Endothelial cell of umbilical vein (primary cell): ENCODE data around the gene DCLK1. TPM values are rescaled to one million over a fixed set of nuclear protein-coding genes. Genes with fewer than 3 reads are reported as not detected.

Source experiments
- BruUV-seq: library from RNA; stranded (reverse); fragments of 400-500 nt; replicated peaks from 2 replicates; lab custom pipeline; 2021; lab: Mats Ljungman, UMichigan
- CTCF ChIA-PET: fragments of 300-600, 350-600 bp; sonication (Branson Sonifier 250); formaldehyde crosslinking; loops from one replicate; lab custom pipeline; 2021; ENCODE audit warnings: antibody characterized with exemption, inconsistent platforms; lab: Charles Lee
- POLR2A ChIA-PET: fragments of 300-600, 350-600 bp; sonication (Branson Sonifier 250); formaldehyde crosslinking; loops from one replicate; lab custom pipeline; 2021; ENCODE audit warnings: antibody characterized with exemption, inconsistent platforms; lab: Charles Lee
- DNase-seq: peaks from one replicate; pipeline ENCODE4 v3.0.0-alpha.2; 2011; ENCODE audit warnings: low read depth, low spot score
- FAIRE-seq: peaks from 2 replicates; lab custom pipeline; 2011; peaks lifted over from hg19 to GRCh38; lab: Jason Lieb, UNC
- H2AFZ ChIP-seq: 2 replicates; pipeline ENCODE4 v1.6.0; 2012; ENCODE audit warnings: low read depth, low read length, control low read depth, inconsistent platforms
- H3K27ac ChIP-seq: 2 replicates; pipeline ENCODE4 v1.5.1; 2011; ENCODE audit warnings: low read depth, mild to moderate bottlenecking, control low read depth, low read length, moderate library complexity; ENCODE audit not compliant: insufficient read depth
- H3K27me3 ChIP-seq, 2 experiments: 2 replicates each; pipeline versions ENCODE4 v1.6.0 to v1.6.1; 2011; ENCODE audit warnings: low read length in 2 of 2, mixed read lengths in 1 of 2; ENCODE audit not compliant: control insufficient read depth in 2 of 2, insufficient read depth in 2 of 2
- H3K36me3 ChIP-seq, 2 experiments: 2 replicates in 1 of 2; 3 replicates in 1 of 2; pipeline ENCODE4 v1.5.1; 2011; ENCODE audit warnings: low read length in 2 of 2, mild to moderate bottlenecking in 1 of 2, moderate library complexity in 1 of 2; ENCODE audit not compliant: control insufficient read depth in 2 of 2, insufficient read depth in 2 of 2; ENCODE audit errors: extremely low read depth in 1 of 2
- H3K4me1 ChIP-seq: 3 replicates; pipeline ENCODE4 v1.5.1; 2011; ENCODE audit warnings: mild to moderate bottlenecking, low read length; ENCODE audit not compliant: control insufficient read depth, insufficient read depth; ENCODE audit errors: extremely low read depth
- H3K4me2 ChIP-seq: 2 replicates; pipeline ENCODE4 v1.6.1; 2011; ENCODE audit warnings: low read length, control low read depth, mixed read lengths; ENCODE audit not compliant: insufficient read depth
- H3K4me3 ChIP-seq, 3 experiments: fragments of 200-600 bp in 1 of 3; sonication (generic), shearing (Covaris generic) in 1 of 3; replicated peaks in 1 of 3; 2 replicates each; pipeline ENCODE4 v1.5.1; 2011 to 2016; ENCODE audit warnings: control low read depth in 3 of 3, low read length in 3 of 3, mild to moderate bottlenecking in 2 of 3, inconsistent platforms in 1 of 3, low read depth in 1 of 3, moderate library complexity in 1 of 3; ENCODE audit not compliant: insufficient read depth in 1 of 3
- H3K79me2 ChIP-seq: 2 replicates; pipeline ENCODE4 v1.6.0; 2012; ENCODE audit warnings: low read length, inconsistent platforms; ENCODE audit not compliant: control insufficient read depth, insufficient read depth
- H3K9ac ChIP-seq: replicated peaks from 2 replicates; pipeline ENCODE3; 2011; ENCODE audit warnings: low read length, control low read depth; ENCODE audit not compliant: insufficient read depth; ENCODE audit errors: extremely low read depth
- H3K9me1 ChIP-seq: replicated peaks from 3 replicates; pipeline ENCODE4 v1.6.0; 2011; ENCODE audit warnings: mild to moderate bottlenecking, low read length; ENCODE audit not compliant: control insufficient read depth, insufficient read depth; ENCODE audit errors: extremely low read depth
- H3K9me3 ChIP-seq: replicated peaks from 2 replicates; pipeline ENCODE4 v1.5.1; 2012; ENCODE audit warnings: low read length, inconsistent platforms; ENCODE audit not compliant: control insufficient read depth, insufficient read depth
- H4K20me1 ChIP-seq: replicated peaks from 2 replicates; pipeline ENCODE3; 2011; ENCODE audit warnings: mild to moderate bottlenecking, low read length; ENCODE audit not compliant: control insufficient read depth, insufficient read depth; ENCODE audit errors: extremely low read depth
- CTCF ChIP-seq, 2 donors: IDR thresholded peaks; 1 replicate in 1 of 2; 2 replicates in 1 of 2; pipeline ENCODE4 v1.5.1; 2011; ENCODE audit warnings: low read length in 2 of 2, mild to moderate bottlenecking in 2 of 2, moderate library complexity in 2 of 2, control low read depth in 1 of 2, inconsistent platforms in 1 of 2, low read depth in 1 of 2; ENCODE audit not compliant: insufficient read depth in 1 of 2; ENCODE audit errors: extremely low read depth in 1 of 2
- EZH2 ChIP-seq: IDR thresholded peaks from 2 replicates; pipeline ENCODE4 v1.6.1; 2012; ENCODE audit warnings: borderline replicate concordance, low read depth, mild to moderate bottlenecking, moderate library complexity, low read length, inconsistent platforms; ENCODE audit not compliant: severe bottlenecking
- FOS ChIP-seq: IDR thresholded peaks from 2 replicates; pipeline ENCODE4 v1.6.1; 2011; ENCODE audit warnings: mild to moderate bottlenecking, low read length, moderate library complexity, borderline replicate concordance; ENCODE audit not compliant: insufficient read depth
- GATA2 ChIP-seq: IDR thresholded peaks from 2 replicates; pipeline ENCODE4 v1.7.0; 2011; ENCODE audit warnings: low read depth, mild to moderate bottlenecking, moderate library complexity, mixed read lengths, low read length; ENCODE audit not compliant: insufficient read length, insufficient read depth
- JUN ChIP-seq: IDR thresholded peaks from 2 replicates; pipeline ENCODE4 v1.6.1; 2011; ENCODE audit warnings: borderline replicate concordance, low read depth; ENCODE audit not compliant: insufficient read length, insufficient read depth
- MAX ChIP-seq: IDR thresholded peaks from 2 replicates; pipeline ENCODE4 v1.6.1; 2011; ENCODE audit not compliant: insufficient read depth, insufficient read length
- MYC ChIP-seq: IDR thresholded peaks from one replicate; pipeline ENCODE4 v1.6.1; 2011; ENCODE audit warnings: mild to moderate bottlenecking, low read depth, low read length
- POLR2A ChIP-seq: IDR thresholded peaks from 2 replicates; pipeline ENCODE4 v1.6.1; 2012; ENCODE audit warnings: low read depth, mild to moderate bottlenecking, control low read depth, low read length
- POLR2AphosphoS5 ChIP-seq: IDR thresholded peaks from 2 replicates; pipeline ENCODE4 v1.6.1; 2012; ENCODE audit warnings: low read depth, mild to moderate bottlenecking, control low read depth, low read length, moderate library complexity; ENCODE audit not compliant: insufficient read depth
- dilution Hi-C: fragments of 300-500 bp; cut with MboI; formaldehyde crosslinking; loops from one replicate; pipeline ENCODE4 v1.15.0; 2019; ENCODE audit warnings: low sequenced_read_pairs; ENCODE audit not compliant: extremely low pct_ligation_motif_present
- intact Hi-C: fragments of 100-400 bp; cut with micrococcal nuclease; formaldehyde crosslinking; loops from one replicate; pipeline ENCODE4 v1.10.0; 2022
- polyA plus RNA-seq, 4 experiments: library from polyadenylated mRNA; depleted of rRNA in 3 of 4; stranded (reverse) in 3 of 4; unstranded in 1 of 4; fragments of >200 nt; gene quantifications; 2 replicates each; pipeline versions ENCODE4 v1.2.1 to v1.2.3, GENCODE V29; 2011 to 2012; ENCODE audit warnings: missing spikeins in 1 of 4
- total RNA-seq: library from RNA; stranded (reverse); gene quantifications from 2 replicates; pipeline ENCODE4 v1.2.3, GENCODE V29; 2021

The DCLK1 gene
- total and polyA plus RNA-seq, 2 donors (not counting 3 experiments of a cell fraction or from before 2014, with no cell fraction given), result 0.28 to 3.9 TPM

- CTCF ChIA-PET, result interaction anchor here (0.7 to 3.5 kb wide), 3 partner anchors 20 to 51 kb away, joined by 3 to 22 read pairs (median 7); no protein-coding TSS in a partner anchor
- Histone ChIP-seq H4K20me1 (no peaks in the 10 kb centered on the region), H3K27me3 (no peaks in the 10 kb centered on the region), H3K9me3 (no peaks in the 10 kb centered on the region), H3K4me1 (peaks cover 27% of the 10 kb centered on the region), H3K9me1 (no peaks in the 10 kb centered on the region), H3K9ac (no peak overlapping the region), H3K4me3 (no peak overlapping the region), H3K79me2 (no peaks in the 10 kb centered on the region), H3K4me2 (no peak overlapping the region), H2AFZ (no peak overlapping the region), H3K27ac (no peak overlapping the region), H3K36me3 (no peaks in the 10 kb centered on the region)
- POLR2A ChIA-PET, result no interaction called here
- no TSS peak for BruUV-seq
- dilution Hi-C loops (no loop called here), intact Hi-C loops (loop anchor here (5.0 to 10.0 kb wide), 2 partner anchors 112 to 445 kb away; no protein-coding TSS in a partner anchor)
- TF ChIP-seq JUN, result no peak
- TF ChIP-seq CTCF (IDR thresholded peaks at IDR 0.05; ENCODE audit: extremely low read depth in 1 of 2, insufficient read depth in 1 of 2, low read depth in 1 of 2, low read length in 2 of 2), result no peak
- TF ChIP-seq MAX, result no peak
- no peak for TF ChIP-seq POLR2A
- TF ChIP-seq GATA2, result no peak
- no peak for TF ChIP-seq FOS
- TF ChIP-seq EZH2, result no peak
- TF ChIP-seq MYC, result no peak
- no peak for TF ChIP-seq POLR2AphosphoS5
- DNase-seq (peak; percentile 38), FAIRE-seq (no peak)
Measured at GRCh38 chr13:35839806-35840205, 291.4 kb downstream of the DCLK1 start.
